ENCODE measurements around the gene SLC1A5.
"Not testable (repeated sequence)": the region's sequence is repeated elsewhere in the genome, so short reads cannot be mapped to it uniquely, and the experiment has no call there.

Gene SLC1A5

GRCh38 chr19:46788262-46788967 is at the start of gene SLC1A5:
SLC1A5 (minus strand) TSS chr19:46788594; CDS start chr19:46787965, 629 bp downstream.
- peak; percentile 98 to 99 for DNase-seq (ENCODE audit: low read depth in 2 of 2)

- no peak for DNase-seq (ENCODE audit: low read depth in 2 of 2)
These were observed 49.8 kb upstream of the SLC1A5 start for GRCh38 chr19:46838160-46838559.

GRCh38 chr19:46834984-46835383 is 46.6 kb upstream of the SLC1A5 start:
- DNase-seq (ENCODE audit: low read depth in 2 of 2): no peak

- DNase-seq (ENCODE audit: low read depth in 2 of 2): no peak
These were observed 45.7 kb upstream of the SLC1A5 start for GRCh38 chr19:46834121-46834520.

GRCh38 chr19:46830864-46831263 is 42.5 kb upstream of the SLC1A5 start:
- DNase-seq (ENCODE audit: low read depth in 2 of 2): no peak

GRCh38 chr19:46828484-46828883 is 40.1 kb upstream of the SLC1A5 start:
- peak; percentile 39 to 55 for DNase-seq (ENCODE audit: low read depth in 2 of 2)

- no peak for DNase-seq (ENCODE audit: low read depth in 2 of 2)
These were observed 37.3 kb upstream of the SLC1A5 start for GRCh38 chr19:46825731-46826055.

GRCh38 chr19:46824890-46825730 is 36.7 kb upstream of the SLC1A5 start:
- no peak for DNase-seq (ENCODE audit: low read depth in 2 of 2)

GRCh38 chr19:46823049-46823448 is 34.7 kb upstream of the SLC1A5 start:
- no peak for DNase-seq (ENCODE audit: low read depth in 2 of 2)

- DNase-seq (ENCODE audit: low read depth in 2 of 2): not testable (repeated sequence)
These were observed 34.0 kb upstream of the SLC1A5 start for GRCh38 chr19:46822410-46822787.

- DNase-seq (ENCODE audit: low read depth in 2 of 2): peak; percentile 20 to 37
These were observed 33.4 kb upstream of the SLC1A5 start for GRCh38 chr19:46821512-46822409.

GRCh38 chr19:46818812-46819211 is 30.4 kb upstream of the SLC1A5 start:
- no peak for DNase-seq (ENCODE audit: low read depth in 2 of 2)

GRCh38 chr19:46815833-46816627 is 27.6 kb upstream of the SLC1A5 start:
- DNase-seq (ENCODE audit: low read depth in 2 of 2): no peak

GRCh38 chr19:46813839-46814358 is 25.5 kb upstream of the SLC1A5 start:
- no peak for DNase-seq (ENCODE audit: low read depth in 2 of 2)

- DNase-seq (ENCODE audit: low read depth in 2 of 2): no peak
These were observed 24.8 kb upstream of the SLC1A5 start for GRCh38 chr19:46812977-46813838.

- DNase-seq (ENCODE audit: low read depth in 2 of 2): no peak
These were observed 21.3 kb upstream of the SLC1A5 start for GRCh38 chr19:46809534-46810272.

GRCh38 chr19:46806656-46807055 is 18.3 kb upstream of the SLC1A5 start:
- DNase-seq (ENCODE audit: low read depth in 2 of 2): no peak

GRCh38 chr19:46804432-46804831 is 16.0 kb upstream of the SLC1A5 start:
- not testable (repeated sequence) for DNase-seq (ENCODE audit: low read depth in 2 of 2)

GRCh38 chr19:46803555-46803954 is 15.2 kb upstream of the SLC1A5 start:
- no peak for DNase-seq (ENCODE audit: low read depth in 2 of 2)

Data from stimulated activated CD4-positive, alpha-beta T cell treated with anti-CD3 and anti-CD28 coated beads, Interleukin-12 subunit alpha, Interleukin-12 subunit beta, amount 100 ng/mL, for 24 hours (primary cell).